ENCODE data around the gene EPPIN. TPM values are rescaled to one million over a fixed set of nuclear protein-coding genes. Genes with fewer than 3 reads are reported as not detected.
"Not testable (repeated sequence)": the region's sequence is repeated elsewhere in the genome, so short reads cannot be mapped to it uniquely, and the experiment has no call there.

EPPIN gene
- not detected in 2 replicates for total RNA-seq (2014; rRNA removed; shearing (Covaris generic))
- not detected in 2 replicates for polyA plus RNA-seq (2014; cell fraction: nucleus; rRNA removed)

DNA sequence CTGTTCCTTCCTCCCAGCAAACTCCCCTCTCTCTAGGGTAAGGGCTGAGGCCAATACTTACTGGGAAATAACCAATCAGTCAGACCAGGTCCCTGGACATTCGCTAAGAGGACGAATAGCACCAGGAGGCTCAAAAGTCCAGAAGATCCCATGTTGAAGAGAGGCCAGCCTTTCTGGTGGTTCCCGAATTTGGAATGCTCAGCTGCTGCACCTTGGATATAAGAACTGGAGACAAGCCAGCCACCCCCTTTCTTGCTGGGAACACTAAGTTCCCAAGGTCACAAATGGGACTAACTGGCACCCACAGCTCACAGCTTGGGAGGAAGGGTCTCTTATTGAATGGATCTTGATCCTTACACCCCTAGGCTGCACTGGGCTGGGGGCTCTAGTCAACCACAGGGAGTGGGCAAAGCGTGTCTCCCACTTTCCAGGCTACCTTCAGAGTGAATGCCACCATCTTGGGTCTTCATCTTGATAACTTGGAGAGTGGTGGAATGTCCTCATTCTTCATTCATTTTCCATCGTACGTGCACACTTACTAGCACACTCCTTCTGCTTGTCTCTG, at the start of gene EPPIN:
Gene EPPIN, minus strand, starts transcription at position 196 of the 565 bp plus-strand sequence. Its CDS starts 44 bp downstream, at position 152.
- no peak for DNase-seq (ENCODE audit: extremely low read depth, low read depth)

- no peak for DNase-seq (ENCODE audit: extremely low read depth, low read depth)
Measured at GRCh38 chr20:45595235-45595634, 48.0 kb upstream of the EPPIN start.

DNA sequence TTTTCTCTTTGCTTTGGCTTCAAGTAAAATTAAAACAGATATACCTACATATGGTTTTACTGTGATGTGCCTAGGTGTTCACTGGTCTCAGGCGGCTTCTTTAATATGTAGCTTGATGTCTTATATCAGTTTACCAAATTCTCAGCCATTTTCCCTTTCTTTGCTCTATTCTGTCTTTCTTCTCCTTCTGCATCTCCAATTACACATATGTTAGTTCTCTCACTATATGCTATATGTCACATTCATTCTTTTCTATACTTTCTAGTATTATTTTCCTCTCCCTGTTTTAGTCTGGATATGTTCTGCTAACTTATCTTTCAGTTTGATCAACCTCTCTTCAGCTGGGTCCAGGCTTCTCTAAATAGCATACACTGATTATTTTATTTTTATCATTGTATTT, 46.3 kb upstream of the EPPIN start:
- DNase-seq (ENCODE audit: extremely low read depth, low read depth), result no peak

- peak; percentile 73 for DNase-seq (ENCODE audit: extremely low read depth, low read depth)
Measured at GRCh38 chr20:45592574-45593189, 45.5 kb upstream of the EPPIN start.

DNA sequence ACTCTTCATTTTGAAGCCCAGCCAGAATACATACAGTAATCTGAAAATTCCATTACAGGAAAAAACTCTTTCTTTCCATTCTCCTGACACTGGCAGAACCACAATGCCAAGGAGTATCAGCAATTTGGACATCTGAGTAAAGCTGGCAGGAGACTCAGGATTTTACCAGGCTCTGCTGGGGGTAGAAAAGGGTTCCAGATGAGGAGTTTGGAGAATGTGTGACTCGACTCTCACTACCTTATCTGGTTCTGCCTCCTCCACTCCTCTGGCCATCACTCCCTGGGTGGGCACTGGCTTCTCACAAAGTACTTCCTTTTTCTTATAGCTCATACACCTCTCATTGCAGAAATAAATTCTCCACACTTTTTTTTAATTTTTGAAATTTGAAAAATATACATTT, 42.5 kb upstream of the EPPIN start:
- no peak for DNase-seq (ENCODE audit: extremely low read depth, low read depth)

GRCh38 chr20:45588800-45589199, 41.6 kb upstream of the EPPIN start:
- no peak for DNase-seq (ENCODE audit: extremely low read depth, low read depth)

DNA sequence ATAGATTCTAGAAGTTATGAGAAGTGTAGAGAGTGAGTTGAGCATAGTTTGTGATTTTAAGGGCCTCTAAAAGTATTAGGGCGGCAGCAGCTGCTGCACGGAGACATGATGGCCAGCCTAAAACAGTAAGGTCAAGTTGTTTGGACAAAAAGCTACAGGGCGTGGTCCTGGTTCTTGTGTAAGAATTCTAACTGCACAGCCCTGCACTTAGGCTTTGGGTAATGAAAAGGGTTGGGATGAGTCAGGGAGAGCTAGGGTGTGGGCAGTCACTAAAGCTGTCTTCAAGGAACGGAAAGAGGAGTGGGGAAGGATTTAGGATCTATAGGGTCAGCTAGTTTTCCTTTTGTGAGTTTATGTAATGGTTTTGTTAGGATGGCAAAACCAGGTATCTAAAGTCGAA, 38.8 kb upstream of the EPPIN start:
- not testable (repeated sequence) for DNase-seq (ENCODE audit: extremely low read depth, low read depth)

GRCh38 chr20:45584294-45584693, 37.1 kb upstream of the EPPIN start:
- not testable (repeated sequence) for DNase-seq (ENCODE audit: extremely low read depth, low read depth)

DNA sequence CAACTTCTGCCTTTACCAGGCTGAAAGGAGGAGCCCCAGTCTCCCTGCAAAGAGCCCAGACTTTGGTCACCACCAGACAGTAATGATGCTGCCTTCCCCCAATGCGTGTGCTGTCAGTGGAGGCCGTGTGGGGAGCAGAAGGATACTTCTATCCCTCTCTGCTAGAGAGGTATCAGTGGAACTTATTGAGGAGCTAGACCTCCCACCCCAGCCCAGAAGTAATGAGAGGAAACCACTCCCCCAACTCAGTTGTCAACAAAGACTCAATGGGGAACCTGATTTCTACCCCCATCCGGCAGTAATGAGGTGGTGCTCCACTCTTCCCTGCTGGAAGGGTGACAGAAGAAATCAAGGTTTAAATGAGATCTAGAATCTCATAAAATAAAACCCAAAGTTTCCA, 36.3 kb upstream of the EPPIN start:
- no peak for DNase-seq (ENCODE audit: extremely low read depth, low read depth)

GRCh38 chr20:45581702-45582101, 34.5 kb upstream of the EPPIN start:
- no peak for DNase-seq (ENCODE audit: extremely low read depth, low read depth)

DNA sequence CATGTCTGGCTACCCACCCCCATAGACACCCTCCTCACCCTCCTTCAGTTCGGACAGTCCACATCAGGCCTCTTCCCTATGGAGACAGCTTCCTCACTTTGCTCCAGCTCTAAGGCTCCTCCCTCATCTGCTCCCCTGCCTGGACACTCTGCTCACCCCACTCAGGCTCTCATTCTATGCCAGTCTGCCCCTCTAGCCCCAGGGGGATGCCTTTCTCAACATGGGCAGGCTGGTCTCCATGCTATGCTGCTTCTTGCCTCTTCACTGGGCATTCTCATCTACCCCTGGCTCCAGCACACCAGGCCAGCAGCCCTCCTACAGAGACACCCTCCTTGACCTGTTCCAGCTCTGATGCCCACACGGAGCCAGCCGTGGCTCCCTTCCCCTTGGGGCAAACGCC, 32.0 kb upstream of the EPPIN start, which contains the start of gene WFDC8:
Gene WFDC8, minus strand, starts transcription at position 101 of the 400 bp plus-strand sequence. Its CDS starts 37 bp downstream, at position 64.
- no peak for DNase-seq (ENCODE audit: extremely low read depth, low read depth)

DNA sequence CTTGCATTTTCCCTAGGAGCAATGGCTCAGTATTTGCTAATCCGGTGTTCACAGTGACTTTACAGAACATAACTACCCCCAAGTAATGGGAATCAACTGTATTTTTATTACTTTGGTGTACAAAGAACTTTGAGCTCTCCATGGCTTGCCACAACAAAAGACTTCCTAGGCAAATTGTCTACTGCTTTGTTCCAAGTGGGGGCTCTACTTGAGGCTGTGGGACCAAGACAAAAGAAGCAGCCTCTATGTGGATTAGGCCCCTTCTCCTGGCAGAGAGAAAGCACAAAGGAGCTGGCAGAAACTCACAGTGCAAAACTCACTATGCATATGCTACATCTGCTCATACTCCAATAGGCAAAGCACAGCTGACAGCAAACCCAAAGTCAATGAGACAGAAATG, 31.0 kb upstream of the EPPIN start:
- DNase-seq (ENCODE audit: extremely low read depth, low read depth), result no peak

GRCh38 chr20:45576995-45577394, 29.8 kb upstream of the EPPIN start:
- DNase-seq (ENCODE audit: extremely low read depth, low read depth), result no peak

DNA sequence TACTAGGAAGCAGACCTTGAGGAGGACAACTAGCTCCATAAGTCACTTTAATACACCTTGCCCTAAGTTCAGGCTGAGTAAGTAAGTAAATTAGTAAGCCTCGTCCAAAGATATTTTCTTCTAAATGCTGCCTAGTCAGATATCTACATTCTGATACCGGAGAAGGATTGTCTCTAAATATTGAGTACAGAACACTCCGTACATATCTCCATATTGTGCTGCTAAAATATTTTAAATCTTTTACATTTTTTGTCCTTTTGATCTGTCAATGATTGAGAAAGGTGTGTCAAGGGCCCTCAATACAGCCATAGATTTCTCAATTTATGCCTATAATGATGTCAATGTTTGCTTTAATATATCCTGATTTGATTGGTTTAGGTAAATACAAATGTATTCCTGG, 28.7 kb upstream of the EPPIN start:
- DNase-seq (ENCODE audit: extremely low read depth, low read depth), result no peak

DNA sequence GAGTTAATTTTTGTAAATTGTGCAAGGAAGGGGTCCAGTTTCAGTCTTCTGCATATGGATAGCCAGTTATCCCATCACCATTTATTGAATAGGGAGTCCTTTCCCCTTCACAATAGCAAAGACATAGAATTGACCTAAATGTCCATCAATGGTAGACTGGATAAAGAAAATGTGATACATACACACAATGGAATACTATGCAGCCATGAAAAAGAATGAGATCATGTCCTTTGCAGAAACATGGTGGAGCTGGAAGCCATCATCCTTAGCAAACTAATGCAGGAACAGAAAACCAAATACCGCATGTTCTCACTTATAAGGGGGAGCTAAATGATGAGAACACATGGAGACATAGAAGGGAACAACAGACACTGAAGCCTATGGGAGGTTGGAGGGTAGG, 22.4 kb upstream of the EPPIN start:
- DNase-seq (ENCODE audit: extremely low read depth, low read depth), result not testable (repeated sequence)

DNA sequence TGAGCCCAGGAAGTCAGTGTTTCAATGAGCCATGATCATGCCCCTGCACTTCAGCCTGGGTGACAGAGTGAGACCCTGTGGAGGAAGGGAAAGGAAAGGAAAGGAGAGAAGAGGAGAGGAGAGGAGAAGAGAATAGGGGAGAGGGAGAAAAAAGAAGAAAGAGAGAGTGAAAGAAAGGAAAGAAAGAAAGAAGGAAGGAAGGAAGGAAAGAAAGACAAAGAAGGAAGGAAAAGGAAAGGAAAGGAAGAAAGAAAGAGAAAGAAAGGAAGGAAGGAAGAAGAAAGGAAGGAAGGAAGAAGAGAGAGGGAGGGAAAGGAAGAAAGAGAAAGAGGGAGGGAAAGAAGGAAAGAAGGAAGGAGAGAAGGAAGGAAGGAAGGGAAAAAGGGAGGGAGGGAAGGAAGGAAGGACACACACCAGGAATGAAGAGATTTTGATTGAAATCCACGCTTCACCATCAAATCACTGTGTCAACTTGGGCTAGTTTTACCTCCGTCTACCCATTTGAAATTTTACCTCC, 17.6 kb upstream of the EPPIN start:
- no peak for DNase-seq (ENCODE audit: extremely low read depth, low read depth)

DNA sequence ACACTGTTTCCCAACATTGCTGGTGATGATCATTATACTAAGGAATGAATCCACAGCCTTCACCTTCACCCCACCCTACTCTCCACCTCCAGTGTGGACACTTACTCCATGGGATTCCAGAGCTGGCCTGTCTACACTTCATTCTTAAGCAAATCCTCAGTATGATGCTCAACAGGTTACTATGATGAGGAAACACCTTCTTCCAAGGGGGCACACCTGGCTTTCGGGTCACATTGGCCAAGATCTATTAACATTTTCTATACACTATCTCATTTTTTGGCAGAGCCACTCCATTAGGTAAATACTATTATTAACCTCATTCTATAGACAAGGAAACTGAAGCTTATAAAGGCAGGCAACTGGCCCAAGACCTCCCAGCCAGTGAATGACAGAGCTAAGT, 8.0 kb upstream of the EPPIN start:
- no peak for DNase-seq (ENCODE audit: extremely low read depth, low read depth)

DNA sequence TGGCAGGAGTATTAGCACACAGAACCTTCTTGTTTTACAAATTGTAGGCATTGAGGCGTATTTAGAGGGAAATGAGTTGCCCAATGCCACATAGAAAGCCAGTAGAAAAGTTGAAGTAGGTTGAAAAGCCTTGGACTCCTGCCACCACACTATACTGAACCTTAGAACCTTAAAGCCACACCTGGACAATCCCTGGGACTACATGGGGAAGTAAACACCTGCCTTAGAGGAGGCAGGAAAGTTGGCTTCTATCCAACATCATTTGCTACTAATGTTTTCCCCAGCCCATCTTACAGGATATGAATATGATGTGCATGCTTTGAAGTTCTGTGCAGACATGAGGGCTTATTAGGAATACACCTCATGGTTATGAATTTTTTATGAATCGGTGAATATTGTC, 5.3 kb upstream of the EPPIN start:
- no peak for DNase-seq (ENCODE audit: extremely low read depth, low read depth)

DNA sequence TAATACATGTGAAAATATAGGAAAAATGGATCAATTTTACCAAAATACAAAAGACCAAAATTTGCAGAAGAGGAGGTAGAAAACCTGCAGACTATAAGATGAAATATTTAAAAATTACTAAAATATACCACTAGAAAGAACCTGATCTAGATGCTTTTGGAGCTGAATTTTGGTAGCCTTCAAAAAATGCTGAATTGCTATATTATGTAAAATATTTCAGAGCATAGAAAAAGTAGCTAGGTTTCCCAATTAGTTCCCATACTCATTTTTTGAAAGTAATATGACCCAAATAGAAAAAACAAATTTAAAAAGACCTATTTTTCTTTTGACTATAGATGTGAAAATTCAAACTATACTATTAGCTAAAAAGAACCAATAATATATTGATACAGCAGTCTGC, 3.6 kb upstream of the EPPIN start:
- DNase-seq (ENCODE audit: extremely low read depth, low read depth), result no peak

DNA sequence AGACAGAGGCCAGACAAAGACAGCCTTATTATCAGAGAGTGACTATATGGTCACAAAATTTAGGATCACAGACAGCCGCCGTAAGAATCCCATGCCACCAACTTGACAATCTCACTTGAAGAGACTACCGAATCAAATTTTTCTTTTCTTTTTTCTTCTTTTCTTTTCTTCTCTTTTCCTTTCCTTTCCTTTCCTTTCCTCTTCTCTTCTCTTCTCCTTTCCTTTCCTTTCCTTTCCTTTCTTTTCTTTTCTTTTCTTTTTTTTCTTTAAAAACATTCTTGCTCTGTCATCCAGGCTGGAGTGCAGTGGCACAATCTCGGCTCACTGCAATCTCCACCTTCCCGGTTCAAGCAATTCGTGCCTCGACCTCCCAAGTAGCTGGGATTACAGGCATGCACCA, 1.2 kb upstream of the EPPIN start:
- DNase-seq (ENCODE audit: extremely low read depth, low read depth), result no peak

DNA sequence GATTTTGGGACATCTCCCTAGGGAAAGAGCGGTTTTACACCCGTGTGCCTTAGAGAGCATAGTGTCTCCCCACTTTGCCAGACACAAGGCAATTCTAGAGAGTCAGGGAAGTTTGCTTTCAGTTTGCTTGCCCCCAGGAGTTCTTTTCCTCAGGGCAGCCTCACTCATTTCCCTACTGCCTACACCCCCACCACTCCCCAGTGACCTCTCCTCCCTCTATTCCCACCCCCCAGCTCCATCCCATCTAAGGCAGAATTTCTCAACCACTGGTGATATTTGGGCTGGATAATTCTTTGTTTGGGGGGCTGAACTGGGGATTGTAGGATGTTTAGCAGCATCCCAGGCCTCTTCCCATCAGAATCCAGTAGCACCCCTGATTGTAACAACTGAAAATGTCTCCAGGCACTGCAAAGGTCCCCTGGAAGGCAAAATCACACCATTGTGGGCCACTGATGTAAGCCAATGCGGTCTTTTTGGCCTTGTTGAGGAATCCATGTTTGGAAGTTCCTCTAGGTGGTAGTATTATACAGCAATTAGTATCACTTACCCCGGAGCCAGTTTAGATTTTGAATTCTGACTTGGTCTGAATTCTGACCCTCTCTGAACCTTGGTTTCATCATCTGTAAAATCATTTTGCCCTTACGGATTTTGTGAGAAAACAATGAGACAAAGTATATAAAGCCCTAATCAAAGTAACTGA, 1.3 kb downstream of the EPPIN start:
- DNase-seq (ENCODE audit: extremely low read depth, low read depth), result peak; percentile 22

- no peak for DNase-seq (ENCODE audit: extremely low read depth, low read depth)
Measured at GRCh38 chr20:45545351-45545750, 1.9 kb downstream of the EPPIN start.

Measured in NCI-H460 (cell line).